Skeletal muscle tissue (tissue), 4 donors: ENCODE measurements around the gene ZBTB32. TPM values are rescaled to one million over a fixed set of nuclear protein-coding genes. Genes with fewer than 3 reads are reported as not detected.
"Not testable (repeated sequence)": the region's sequence is repeated elsewhere in the genome, so short reads cannot be mapped to it uniquely, and the experiment has no call there.

ENCODE experiments used
- H3K27ac ChIP-seq: one replicate; pipeline ENCODE4 v1.7.0; 2013; ENCODE audit warnings: mild to moderate bottlenecking, low read depth, low read length, inconsistent platforms
- H3K27me3 ChIP-seq, 3 donors: one replicate each; pipeline ENCODE4 v1.7.0; 2013; ENCODE audit warnings: low read length in 3 of 3; ENCODE audit not compliant: control insufficient read depth in 3 of 3, insufficient read depth in 3 of 3
- H3K36me3 ChIP-seq, 3 donors: one replicate each; pipeline ENCODE4 v1.7.0; 2013; ENCODE audit warnings: low read length in 3 of 3; ENCODE audit not compliant: control insufficient read depth in 3 of 3, insufficient read depth in 3 of 3
- H3K4me1 ChIP-seq, 3 donors: one replicate each; pipeline ENCODE4 v1.7.0; 2013; ENCODE audit warnings: low read length in 3 of 3, mild to moderate bottlenecking in 3 of 3; ENCODE audit not compliant: control insufficient read depth in 3 of 3, insufficient read depth in 3 of 3
- H3K4me3 ChIP-seq, 3 donors: one replicate each; pipeline ENCODE4 v1.7.0; 2013; ENCODE audit warnings: low read length in 3 of 3
- H3K9ac ChIP-seq, 3 donors: one replicate each; pipeline ENCODE4 v1.7.0; 2013; ENCODE audit warnings: low read length in 3 of 3, mild to moderate bottlenecking in 3 of 3, moderate library complexity in 2 of 3, low read depth in 1 of 3
- H3K9me3 ChIP-seq, 3 donors: one replicate each; pipeline ENCODE4 v1.7.0; 2013; ENCODE audit warnings: low read length in 3 of 3; ENCODE audit not compliant: control insufficient read depth in 3 of 3
- total RNA-seq: library from RNA; depleted of rRNA; stranded (reverse); fragments of >200 nt; gene quantifications from one replicate; pipeline ENCODE4 v1.2.3, GENCODE V29; 2014
- donor health status: Osteomylitis.

The ZBTB32 gene
- total RNA-seq, 1 donor from 2014 or later: not detected

DNA sequence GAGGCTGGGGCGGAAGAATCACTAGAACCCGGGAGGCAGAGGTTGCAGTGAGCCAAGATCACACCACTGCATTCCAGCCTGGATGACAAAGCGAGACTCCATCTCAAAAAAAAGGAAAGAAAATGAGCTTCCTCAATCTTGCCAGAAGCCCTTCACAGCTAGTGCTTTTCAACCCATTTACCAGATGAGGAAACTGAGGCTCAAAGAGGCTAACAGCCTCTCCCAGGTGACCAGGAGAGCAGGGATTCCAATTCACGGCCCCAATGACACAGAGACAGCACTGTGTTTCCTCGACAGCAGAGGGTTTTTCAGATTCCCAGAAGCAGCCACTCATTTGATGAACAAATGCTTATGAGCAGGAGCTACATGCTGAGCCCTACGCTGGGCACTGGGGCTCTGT is 34.8 kb upstream of the ZBTB32 start:
- H3K36me3 ChIP-seq: peaks cover 0 to 3% (median 2%) of the 10 kb centered on the region in 3 donors
- no peak overlapping the region for H3K4me3 ChIP-seq
- H3K27me3 ChIP-seq: peaks cover 21 to 29% (median 23%) of the 10 kb centered on the region in 3 donors
- H3K4me1 ChIP-seq: peaks cover 0 to 6% (median 4%) of the 10 kb centered on the region in 3 donors
- H3K27ac ChIP-seq: no peak overlapping the region
- H3K9ac ChIP-seq: no peak overlapping the region
- no peaks in the 10 kb centered on the region for H3K9me3 ChIP-seq

GRCh38 chr19:35669974-35670373 is 34.4 kb upstream of the ZBTB32 start:
- H3K4me1 ChIP-seq: peaks cover 0 to 6% (median 4%) of the 10 kb centered on the region in 3 donors
- H3K36me3 ChIP-seq: peaks cover 0 to 2% (median 2%) of the 10 kb centered on the region in 3 donors
- H3K9me3 ChIP-seq: no peaks in the 10 kb centered on the region
- no peak overlapping the region for H3K9ac ChIP-seq
- no peak overlapping the region for H3K4me3 ChIP-seq
- no peak overlapping the region for H3K27ac ChIP-seq
- H3K27me3 ChIP-seq: peaks cover 21 to 31% (median 25%) of the 10 kb centered on the region in 3 donors

DNA sequence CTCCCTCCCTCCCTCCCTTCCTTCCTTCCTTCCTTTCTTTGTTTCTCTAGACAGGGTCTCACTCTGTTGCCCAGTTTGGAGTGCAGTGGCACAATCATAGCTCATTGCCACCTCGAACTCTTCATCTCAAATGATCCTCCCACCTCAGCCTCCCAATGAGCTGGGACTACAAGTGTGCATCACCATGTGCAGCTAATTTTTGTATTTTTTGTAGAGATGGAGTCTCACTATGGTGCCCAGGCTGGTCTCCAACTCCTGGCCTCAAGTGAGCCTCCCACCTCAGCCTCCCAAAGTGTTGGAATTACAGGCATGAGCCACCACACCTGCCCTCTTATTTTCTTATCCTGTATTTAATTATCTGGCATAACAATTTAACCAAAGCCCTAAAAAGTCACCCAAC is 33.7 kb upstream of the ZBTB32 start:
- no peak overlapping the region for H3K27ac ChIP-seq
- H3K4me1 ChIP-seq: peaks cover 0 to 6% (median 4%) of the 10 kb centered on the region in 3 donors
- no peak overlapping the region for H3K4me3 ChIP-seq
- no peaks in the 10 kb centered on the region for H3K9me3 ChIP-seq
- H3K27me3 ChIP-seq: peaks cover 23 to 34% (median 28%) of the 10 kb centered on the region in 3 donors
- H3K36me3 ChIP-seq: no peaks in the 10 kb centered on the region
- H3K9ac ChIP-seq: no peak overlapping the region

- Histone ChIP-seq H3K4me1 (peaks cover 0 to 6% (median 4%) of the 10 kb centered on the region in 3 donors), H3K9ac (no peak overlapping the region), H3K27ac (no peak overlapping the region), H3K4me3 (no peak overlapping the region), H3K9me3 (no peaks in the 10 kb centered on the region), H3K27me3 (peaks cover 25 to 36% (median 32%) of the 10 kb centered on the region in 3 donors), H3K36me3 (no peaks in the 10 kb centered on the region)
These were observed 32.5 kb upstream of the ZBTB32 start for GRCh38 chr19:35671818-35672217.

DNA sequence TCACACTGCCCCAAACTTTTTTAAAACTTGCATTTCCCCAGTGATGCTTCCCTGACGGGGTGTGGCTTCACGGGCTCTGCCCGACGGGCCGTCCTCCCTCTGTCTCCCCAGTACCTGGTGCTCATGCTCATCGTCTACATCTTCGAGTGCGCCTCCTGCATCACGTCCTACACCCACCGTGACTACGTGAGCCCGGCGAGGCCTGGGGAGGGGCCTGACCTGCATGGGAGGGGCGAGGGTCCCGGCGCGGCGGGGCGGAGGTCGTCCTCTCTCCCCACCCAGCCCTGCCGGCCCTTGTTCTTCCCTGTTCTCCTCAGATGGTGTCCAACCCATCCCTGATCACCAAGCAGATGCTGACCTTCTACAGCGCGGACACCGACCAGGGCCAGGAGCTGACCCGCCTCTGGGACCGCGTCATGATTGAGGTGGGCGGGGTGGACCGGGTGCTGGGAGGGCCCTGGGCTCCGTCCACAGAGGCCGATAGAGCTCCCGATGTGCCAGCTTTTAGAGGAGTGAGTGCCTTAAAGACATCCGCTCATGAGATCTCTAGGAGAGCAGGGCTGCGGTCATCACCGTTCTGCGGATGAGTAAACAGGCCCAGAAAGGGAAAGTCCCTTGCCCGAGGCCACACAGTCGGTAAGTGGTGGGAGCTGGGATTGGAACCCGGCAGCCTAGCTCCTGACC is 31.1 kb upstream of the ZBTB32 start:
- Histone ChIP-seq H3K27ac (no peak overlapping the region), H3K9me3 (no peaks in the 10 kb centered on the region), H3K9ac (peak overlapping the region in 1 of 3 donors; percentile 25), H3K4me3 (peak overlapping the region in 1 of 3 donors; percentile 43), H3K27me3 (peaks cover 27 to 36% (median 32%) of the 10 kb centered on the region in 3 donors), H3K4me1 (peaks cover 0 to 6% (median 4%) of the 10 kb centered on the region in 3 donors), H3K36me3 (no peaks in the 10 kb centered on the region)

DNA sequence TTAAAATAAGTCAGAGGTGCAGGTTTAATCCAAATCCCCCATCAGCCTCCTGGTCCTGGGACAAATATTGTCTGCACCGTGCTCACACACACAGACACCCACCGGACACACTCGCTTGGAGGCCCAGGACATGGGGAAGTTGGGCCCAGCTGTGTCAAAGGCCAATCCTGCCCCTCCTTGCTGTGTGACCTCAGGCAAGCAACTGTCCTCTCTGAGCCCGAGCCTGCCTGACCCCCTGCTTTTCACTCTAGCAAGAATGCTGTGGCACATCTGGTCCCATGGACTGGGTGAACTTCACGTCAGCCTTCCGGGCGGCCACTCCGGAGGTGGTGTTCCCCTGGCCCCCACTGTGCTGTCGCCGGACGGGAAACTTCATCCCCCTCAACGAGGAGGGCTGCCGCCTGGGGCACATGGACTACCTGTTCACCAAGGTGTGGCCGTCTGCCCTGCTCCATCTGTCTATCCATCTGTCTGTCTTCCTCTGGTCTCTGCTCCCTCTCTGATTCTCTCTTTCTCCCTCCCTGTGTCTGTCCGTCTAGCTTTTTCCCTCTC is 28.7 kb upstream of the ZBTB32 start:
- Histone ChIP-seq H3K9me3 (no peaks in the 10 kb centered on the region), H3K27ac (no peak overlapping the region), H3K9ac (no peak overlapping the region), H3K4me1 (peaks cover 0 to 6% (median 4%) of the 10 kb centered on the region in 3 donors), H3K4me3 (no peak overlapping the region), H3K36me3 (no peaks in the 10 kb centered on the region), H3K27me3 (peaks cover 22 to 28% (median 28%) of the 10 kb centered on the region in 3 donors)

DNA sequence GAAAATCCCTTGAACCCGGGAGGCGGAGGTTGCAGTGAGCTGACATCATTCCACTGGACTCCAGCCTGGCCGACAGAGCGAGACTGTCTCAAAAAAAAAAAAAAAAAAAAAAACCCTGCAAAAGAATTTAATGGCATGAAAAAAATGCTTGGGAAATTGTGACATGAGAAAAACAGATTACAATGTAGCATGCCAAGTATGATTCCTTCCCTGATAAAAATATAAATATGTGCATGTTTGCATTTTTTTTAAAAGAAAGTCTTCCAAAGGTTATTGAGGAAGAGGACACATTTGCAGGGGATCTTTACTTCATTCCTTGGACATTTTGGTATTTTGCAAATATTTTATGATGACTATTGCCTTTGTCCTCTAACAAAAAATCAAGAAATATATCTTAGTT is 14.5 kb upstream of the ZBTB32 start:
- Histone ChIP-seq H3K27me3 (no peaks in the 10 kb centered on the region), H3K4me1 (no peaks in the 10 kb centered on the region), H3K36me3 (no peaks in the 10 kb centered on the region), H3K27ac (no peak overlapping the region), H3K9ac (no peak overlapping the region), H3K9me3 (no peaks in the 10 kb centered on the region), H3K4me3 (no peak overlapping the region)

DNA sequence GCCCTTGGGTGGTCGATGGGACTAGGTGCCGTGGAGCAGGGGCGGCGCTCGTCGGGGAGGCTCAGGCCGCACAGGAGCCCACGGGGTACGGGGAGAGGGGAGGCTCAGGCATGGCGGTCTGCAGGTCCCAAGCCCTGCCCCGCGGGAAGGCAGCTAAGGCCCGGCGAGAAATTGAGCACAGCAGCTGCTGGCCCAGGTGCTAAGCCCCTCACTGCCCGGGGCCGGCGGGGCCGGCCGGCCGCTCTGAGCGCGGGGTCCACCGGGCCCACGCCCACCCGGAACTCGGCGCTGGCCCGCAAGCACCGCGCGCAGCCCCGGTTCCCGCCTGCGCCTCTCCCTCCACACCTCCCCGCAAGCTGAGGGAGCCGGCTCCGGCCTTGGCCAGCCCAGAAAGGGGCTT is 13.3 kb upstream of the ZBTB32 start:
- not testable (repeated sequence) for H3K27ac ChIP-seq, H3K36me3 ChIP-seq, H3K9ac ChIP-seq, H3K27me3 ChIP-seq, H3K4me3 ChIP-seq, H3K4me1 ChIP-seq, H3K9me3 ChIP-seq

GRCh38 chr19:35692010-35692409 is 12.3 kb upstream of the ZBTB32 start:
- H3K36me3 ChIP-seq: no peaks in the 10 kb centered on the region
- no peaks in the 10 kb centered on the region for H3K27me3 ChIP-seq
- H3K27ac ChIP-seq: no peak overlapping the region
- no peaks in the 10 kb centered on the region for H3K9me3 ChIP-seq
- H3K9ac ChIP-seq: no peak overlapping the region
- H3K4me1 ChIP-seq: no peaks in the 10 kb centered on the region
- no peak overlapping the region for H3K4me3 ChIP-seq

DNA sequence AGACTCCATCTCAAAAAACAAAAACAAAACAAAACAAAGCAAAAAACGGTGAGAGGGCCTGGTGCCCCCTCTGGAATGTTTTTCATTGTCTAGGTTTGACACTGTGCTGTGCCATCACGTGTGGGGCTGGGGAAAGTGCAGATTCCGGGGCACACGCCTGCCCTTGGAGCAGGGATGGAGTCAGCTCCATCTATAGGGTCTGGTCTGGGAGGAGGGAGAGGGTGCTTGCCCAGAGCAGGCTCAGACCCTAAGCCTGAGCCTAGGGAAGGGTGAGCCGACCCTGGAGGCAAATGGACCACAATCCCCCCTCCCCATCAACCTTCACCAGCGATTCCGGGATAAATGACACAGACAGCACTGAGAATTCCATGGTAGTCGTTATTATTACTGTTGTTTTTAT is 10.9 kb upstream of the ZBTB32 start:
- Histone ChIP-seq H3K4me3 (no peak overlapping the region), H3K4me1 (no peaks in the 10 kb centered on the region), H3K9ac (no peak overlapping the region), H3K27ac (no peak overlapping the region), H3K9me3 (no peaks in the 10 kb centered on the region), H3K36me3 (no peaks in the 10 kb centered on the region), H3K27me3 (no peaks in the 10 kb centered on the region)
